PC-9 (cell line): Measurements from ENCODE around the gene CACNA1A. TPM values are rescaled to one million over a fixed set of nuclear protein-coding genes. Genes with fewer than 3 reads are reported as not detected.

ENCODE experiments used
- BruUV-seq: library from RNA; stranded (reverse); fragments of 400-500 nt; replicated peaks from 2 replicates; lab custom pipeline; 2021; lab: Mats Ljungman, UMichigan
- CTCF ChIA-PET: fragments of 300-600 bp; sonication (Branson Sonifier 250); formaldehyde crosslinking; loops from one replicate; lab custom pipeline; 2022; ENCODE audit warnings: antibody characterized with exemption; lab: Charles Lee
- POLR2A ChIA-PET: fragments of 300-600 bp; sonication (Branson Sonifier 250); formaldehyde crosslinking; loops from one replicate; lab custom pipeline; 2022; ENCODE audit warnings: antibody characterized with exemption; ENCODE audit not compliant: unreplicated experiment; lab: Charles Lee
- DNase-seq, 2 experiments: peaks; one replicate each; pipeline versions ENCODE4 v3.0.0 to v3.0.0-alpha.2; 2015 to 2022; ENCODE audit warnings: mixed read lengths in 1 of 2
- H2AFZ ChIP-seq: fragments of 200-600 bp; sonication (generic); 2 replicates; pipeline ENCODE4 v1.8.1; 2017; ENCODE audit warnings: antibody characterized with exemption
- H3F3A ChIP-seq: fragments of 200-600 bp; sonication (generic); 2 replicates; pipeline ENCODE4 v1.8.1; 2017; ENCODE audit warnings: antibody characterized with exemption, mild to moderate bottlenecking, low read depth; ENCODE audit not compliant: insufficient read depth
- H3K27ac ChIP-seq: fragments of 200-600 bp; sonication (generic); 2 replicates; pipeline ENCODE4 v1.6.1; 2016; ENCODE audit warnings: mixed run types
- H3K27me3 ChIP-seq: fragments of 200-600 bp; sonication (generic); 2 replicates; pipeline ENCODE4 v1.6.1; 2016; ENCODE audit warnings: low read depth, mixed run types; ENCODE audit not compliant: insufficient read depth
- H3K36me3 ChIP-seq: fragments of 200-600 bp; sonication (generic); 2 replicates; pipeline ENCODE4 v1.6.1; 2016; ENCODE audit warnings: low read depth, mixed run types
- H3K4me1 ChIP-seq: fragments of 200-600 bp; sonication (generic); replicated peaks from 2 replicates; pipeline ENCODE4 v1.6.1; 2016; ENCODE audit warnings: mixed run types; ENCODE audit not compliant: insufficient read depth
- H3K4me2 ChIP-seq: fragments of 200-600 bp; sonication (generic); 2 replicates; pipeline ENCODE4 v1.6.1; 2017; ENCODE audit warnings: mixed run types
- H3K4me3 ChIP-seq: fragments of 200-600 bp; sonication (generic); 2 replicates; pipeline ENCODE4 v1.6.1; 2016; ENCODE audit warnings: mixed run types
- H3K79me2 ChIP-seq: fragments of 200-600 bp; sonication (generic); 2 replicates; pipeline ENCODE4 v1.6.1; 2017; ENCODE audit warnings: low read depth, mixed run types
- H3K9me2 ChIP-seq: fragments of 200-600 bp; sonication (generic); 2 replicates; pipeline ENCODE4 v1.8.1; 2017; ENCODE audit warnings: mild to moderate bottlenecking; ENCODE audit not compliant: insufficient read depth
- H3K9me3 ChIP-seq: fragments of 200-600 bp; sonication (generic); 2 replicates; pipeline ENCODE4 v1.8.1; 2016; ENCODE audit warnings: low read depth; ENCODE audit not compliant: insufficient read depth
- H4K20me1 ChIP-seq: fragments of 200-600 bp; sonication (generic); 2 replicates; pipeline ENCODE4 v1.8.1; 2017; ENCODE audit not compliant: insufficient read depth
- EZH2 ChIP-seq: fragments of 200-600 bp; sonication (generic); IDR thresholded peaks from 2 replicates; pipeline ENCODE4 v1.8.0; 2017; ENCODE audit warnings: antibody characterized with exemption, low read depth
- intact Hi-C: fragments of 100-400 bp; cut with micrococcal nuclease; formaldehyde crosslinking; loops from one replicate; pipeline ENCODE4 v1.10.0; 2022; ENCODE audit not compliant: unreplicated experiment
- total RNA-seq: library from RNA; stranded (reverse); gene quantifications from 2 replicates; pipeline ENCODE4 v1.2.3, GENCODE V29; 2021
- TF ChIP-seq, protein P1 (sequence below): fragments of 200-600 bp; sonication (generic); conservative IDR thresholded peaks from 2 replicates; pipeline ENCODE4 v1.6.1; 2017; ENCODE audit warnings: mixed run types, antibody characterized with exemption, mild to moderate bottlenecking, moderate library complexity

CACNA1A gene
- total RNA-seq, 1 experiment from 2014 or later, result 0.35 TPM

DNA sequence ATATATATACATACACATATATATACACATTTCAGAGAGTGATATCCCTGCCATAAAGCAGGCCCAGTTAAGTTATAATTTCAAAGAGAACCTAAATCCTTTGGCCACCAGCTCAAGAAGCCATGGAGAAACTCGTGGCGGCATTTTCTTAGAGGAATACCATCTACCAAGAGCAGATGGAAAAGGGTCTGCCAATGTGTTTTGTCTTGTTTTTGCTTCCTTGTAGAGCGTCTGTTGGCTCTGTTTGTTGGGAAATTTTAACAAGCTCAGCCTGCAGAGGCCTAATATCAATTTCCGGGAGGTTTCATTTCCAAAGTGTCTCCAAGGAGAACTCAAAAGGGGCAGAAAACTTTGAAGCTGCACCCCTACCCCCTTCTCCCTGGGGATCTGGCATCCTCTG lies 215.5 kb downstream of the CACNA1A start:
- Histone ChIP-seq H3K4me3 (no peak overlapping the region), H3K27me3 (peaks cover 51% of the 10 kb centered on the region), H3K79me2 (no peaks in the 10 kb centered on the region), H3F3A (no peaks in the 10 kb centered on the region), H4K20me1 (no peaks in the 10 kb centered on the region), H3K9me3 (no peaks in the 10 kb centered on the region), H3K4me2 (no peak overlapping the region), H3K9me2 (no peaks in the 10 kb centered on the region), H2AFZ (no peak overlapping the region), H3K4me1 (no peaks in the 10 kb centered on the region), H3K27ac (no peak overlapping the region), H3K36me3 (no peaks in the 10 kb centered on the region)
- DNase-seq, result no peak
- ChIA-PET POLR2A (no interaction called here), CTCF (no interaction called here)
- TF ChIP-seq, protein P1, sequence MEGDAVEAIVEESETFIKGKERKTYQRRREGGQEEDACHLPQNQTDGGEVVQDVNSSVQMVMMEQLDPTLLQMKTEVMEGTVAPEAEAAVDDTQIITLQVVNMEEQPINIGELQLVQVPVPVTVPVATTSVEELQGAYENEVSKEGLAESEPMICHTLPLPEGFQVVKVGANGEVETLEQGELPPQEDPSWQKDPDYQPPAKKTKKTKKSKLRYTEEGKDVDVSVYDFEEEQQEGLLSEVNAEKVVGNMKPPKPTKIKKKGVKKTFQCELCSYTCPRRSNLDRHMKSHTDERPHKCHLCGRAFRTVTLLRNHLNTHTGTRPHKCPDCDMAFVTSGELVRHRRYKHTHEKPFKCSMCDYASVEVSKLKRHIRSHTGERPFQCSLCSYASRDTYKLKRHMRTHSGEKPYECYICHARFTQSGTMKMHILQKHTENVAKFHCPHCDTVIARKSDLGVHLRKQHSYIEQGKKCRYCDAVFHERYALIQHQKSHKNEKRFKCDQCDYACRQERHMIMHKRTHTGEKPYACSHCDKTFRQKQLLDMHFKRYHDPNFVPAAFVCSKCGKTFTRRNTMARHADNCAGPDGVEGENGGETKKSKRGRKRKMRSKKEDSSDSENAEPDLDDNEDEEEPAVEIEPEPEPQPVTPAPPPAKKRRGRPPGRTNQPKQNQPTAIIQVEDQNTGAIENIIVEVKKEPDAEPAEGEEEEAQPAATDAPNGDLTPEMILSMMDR, result no peak
- no peak for TF ChIP-seq EZH2
- no TSS peak for BruUV-seq
- intact Hi-C loops, result no loop called here

DNA sequence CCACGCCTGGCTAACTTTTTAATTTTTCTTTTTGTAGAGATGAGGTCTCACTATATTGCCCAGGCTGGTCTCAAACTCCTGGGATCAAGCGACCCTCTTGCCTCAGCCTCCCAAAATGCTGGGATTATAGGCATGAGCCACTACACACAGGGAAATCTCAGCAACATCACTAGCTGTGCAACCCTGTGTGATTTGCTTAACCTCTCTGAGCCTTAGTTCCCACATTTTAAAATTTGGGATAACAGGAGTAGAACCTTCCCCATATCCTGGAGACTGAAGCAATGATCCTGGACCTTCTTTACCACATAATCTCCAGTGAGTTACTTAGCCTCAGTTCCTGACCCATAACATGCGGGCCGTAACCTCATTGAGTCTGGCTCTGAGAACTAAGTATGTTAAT lies 217.0 kb downstream of the CACNA1A start:
- no peak for TF ChIP-seq EZH2
- TF ChIP-seq, protein P1, result no peak

DNA sequence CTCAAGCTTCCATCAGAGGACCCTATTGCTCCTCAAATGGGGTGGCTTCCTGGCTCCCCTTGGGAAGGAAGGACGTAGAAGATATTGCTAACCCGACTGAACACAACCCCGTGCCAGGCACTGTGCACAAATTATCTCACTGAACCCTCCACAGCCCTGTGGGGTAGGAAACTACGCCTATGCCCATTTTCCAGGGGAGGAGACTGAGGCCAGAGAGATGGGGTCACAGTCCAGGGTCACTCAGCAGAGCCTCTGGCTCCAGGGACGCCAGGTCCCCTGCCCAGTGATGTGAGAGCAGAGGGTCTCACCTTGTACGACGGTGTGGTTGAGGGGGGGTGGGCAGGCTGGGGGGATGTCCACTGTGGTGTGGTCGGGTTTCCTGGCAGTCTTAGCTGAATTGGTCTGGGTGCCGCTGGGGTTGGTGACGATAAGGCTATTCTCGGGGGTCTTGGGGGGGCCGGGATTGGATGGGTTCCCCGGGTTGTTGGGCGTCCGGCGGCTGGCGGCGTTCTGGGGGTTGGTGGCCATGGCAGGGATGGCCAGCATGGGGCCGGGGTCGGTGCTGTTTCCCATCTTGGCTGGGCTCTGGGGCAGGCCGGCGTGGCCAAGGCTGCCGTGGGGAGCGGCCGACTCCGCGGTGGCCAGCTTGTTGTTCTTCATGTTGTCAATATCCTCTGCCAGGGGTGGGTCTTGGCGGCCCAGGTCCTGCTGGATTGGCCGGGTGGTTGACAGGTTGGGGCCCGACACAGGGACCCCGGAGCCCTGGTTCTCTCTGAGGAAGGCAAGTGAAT lies 219.9 kb downstream of the CACNA1A start:
- Histone ChIP-seq H3K9me3 (no peaks in the 10 kb centered on the region), H4K20me1 (no peaks in the 10 kb centered on the region), H3K27me3 (peaks cover 67% of the 10 kb centered on the region), H3K36me3 (no peaks in the 10 kb centered on the region), H3K4me1 (no peaks in the 10 kb centered on the region), H2AFZ (no peak overlapping the region), H3F3A (no peaks in the 10 kb centered on the region), H3K4me2 (no peak overlapping the region), H3K4me3 (no peak overlapping the region), H3K79me2 (no peaks in the 10 kb centered on the region), H3K27ac (no peak overlapping the region), H3K9me2 (no peaks in the 10 kb centered on the region)
- no TSS peak for BruUV-seq
- intact Hi-C loops, result no loop called here
- TF ChIP-seq EZH2, result no peak
- CTCF ChIA-PET, result no interaction called here
- POLR2A ChIA-PET, result interaction anchor here (0.6 kb wide), 1 partner anchor 51 kb away, joined by 3 read pairs; no protein-coding TSS in a partner anchor
- DNase-seq, result no peak

More for the DNA sequence above, 217.0 kb downstream of the CACNA1A start:
- Histone ChIP-seq H3K9me3 (no peaks in the 10 kb centered on the region), H3K4me1 (no peaks in the 10 kb centered on the region), H3K79me2 (no peaks in the 10 kb centered on the region), H4K20me1 (no peaks in the 10 kb centered on the region), H3K36me3 (no peaks in the 10 kb centered on the region), H3F3A (no peaks in the 10 kb centered on the region), H3K9me2 (no peaks in the 10 kb centered on the region), H3K4me2 (no peak overlapping the region), H3K27me3 (peaks cover 50% of the 10 kb centered on the region), H2AFZ (no peak overlapping the region), H3K27ac (no peak overlapping the region), H3K4me3 (no peak overlapping the region)
- ChIA-PET POLR2A (no interaction called here), CTCF (no interaction called here)
- BruUV-seq, result no TSS peak
- intact Hi-C loops, result no loop called here
- DNase-seq, result no peak
